SK-N-SH treated with all-trans-retinoic acid at 6 μM for 48 hours (cell line): ENCODE results near the gene FEV.
A peak's percentile ranks its signal among the peaks of the same experiment; 100 is the strongest.

ENCODE experiments used
- ATAC-seq: fragments of 200-7000 bp; cut with Tn5 transposase; 3 replicates; pipeline ENCODE4 v1.9.1; 2020; ENCODE audit warnings: mild to moderate bottlenecking, moderate library complexity
- ARNTL ChIP-seq: fragments of 450-650 bp; formaldehyde crosslinking; IDR thresholded peaks from 2 replicates; pipeline ENCODE4 v1.5.0; 2020; ENCODE audit warnings: low read depth, mild to moderate bottlenecking, moderate library complexity, borderline replicate concordance
- BACH2 ChIP-seq: fragments of 250-450 bp; sonication (Bioruptor Pico); IDR thresholded peaks from 2 replicates; pipeline ENCODE4 v1.9.0; 2021; ENCODE audit warnings: mild to moderate bottlenecking, borderline replicate concordance
- CSDC2 ChIP-seq: fragments of 250-450 bp; sonication (Bioruptor Pico); IDR thresholded peaks from 2 replicates; pipeline ENCODE4 v1.5.0; 2020; ENCODE audit warnings: mild to moderate bottlenecking, moderate library complexity
- CSRNP3 ChIP-seq: fragments of 250-450 bp; sonication (Bioruptor Pico); IDR thresholded peaks from 2 replicates; pipeline ENCODE4 v1.5.1; 2021; ENCODE audit warnings: mild to moderate bottlenecking, moderate library complexity
- ESRRG ChIP-seq: fragments of 250-450 bp; sonication (Bioruptor Pico); IDR thresholded peaks from 2 replicates; pipeline ENCODE4 v1.6.1; 2021; ENCODE audit warnings: mild to moderate bottlenecking
- GLIS3 ChIP-seq: fragments of 250-450 bp; sonication (Bioruptor Pico); IDR thresholded peaks from 2 replicates; pipeline ENCODE4 v1.5.0; 2020; ENCODE audit warnings: mild to moderate bottlenecking, moderate library complexity
- ISL1 ChIP-seq: fragments of 250-450 bp; sonication (Bioruptor Pico); IDR thresholded peaks from 2 replicates; pipeline ENCODE4 v2.1.2; 2022; ENCODE audit warnings: mild to moderate bottlenecking, moderate library complexity
- PATZ1 ChIP-seq: fragments of 250-450 bp; sonication (Bioruptor Pico); IDR thresholded peaks from 2 replicates; pipeline ENCODE4 v1.8.0; 2020; ENCODE audit warnings: mild to moderate bottlenecking, moderate library complexity, borderline replicate concordance
- PPARA ChIP-seq: fragments of 250-450 bp; sonication (Bioruptor Pico); IDR thresholded peaks from 2 replicates; pipeline ENCODE4 v1.5.0; 2020; ENCODE audit warnings: mild to moderate bottlenecking, borderline replicate concordance
- RARB ChIP-seq: fragments of 250-450 bp; sonication (Bioruptor Pico); IDR thresholded peaks from 2 replicates; pipeline ENCODE4 v1.8.0; 2021; ENCODE audit warnings: mild to moderate bottlenecking, moderate library complexity
- SNAI2 ChIP-seq: fragments of 250-450 bp; sonication (Bioruptor Pico); IDR thresholded peaks from 2 replicates; pipeline ENCODE4 v1.5.0; 2020; ENCODE audit warnings: mild to moderate bottlenecking, moderate library complexity
- TCF4 ChIP-seq: fragments of 250-450 bp; sonication (Bioruptor Pico); IDR thresholded peaks from 2 replicates; pipeline ENCODE4 v1.8.0; 2021; ENCODE audit warnings: mild to moderate bottlenecking, moderate library complexity, borderline replicate concordance
- TOX ChIP-seq: fragments of 250-450 bp; sonication (Bioruptor Pico); IDR thresholded peaks from 2 replicates; pipeline ENCODE4 v1.8.0; 2021; ENCODE audit warnings: mild to moderate bottlenecking, moderate library complexity, borderline replicate concordance
- TSHZ2 ChIP-seq: fragments of 250-450 bp; sonication (Bioruptor Pico); IDR thresholded peaks from 2 replicates; pipeline ENCODE4 v1.5.0; 2020; ENCODE audit warnings: mild to moderate bottlenecking, moderate library complexity
- ZC3H10 ChIP-seq: fragments of 250-450 bp; sonication (Bioruptor Pico); IDR thresholded peaks from 2 replicates; pipeline ENCODE4 v1.5.1; 2021; ENCODE audit warnings: mild to moderate bottlenecking, moderate library complexity
- ZFP3 ChIP-seq: fragments of 250-450 bp; sonication (Bioruptor Pico); IDR thresholded peaks from 2 replicates; pipeline ENCODE4 v1.5.0; 2020; ENCODE audit warnings: mild to moderate bottlenecking, moderate library complexity
- ZFP30 ChIP-seq: fragments of 450-650 bp; formaldehyde crosslinking; IDR thresholded peaks from 2 replicates; pipeline ENCODE4 v1.5.0; 2022; ENCODE audit warnings: mild to moderate bottlenecking, moderate library complexity
- ZNF565 ChIP-seq: fragments of 450-650 bp; formaldehyde crosslinking; conservative IDR thresholded peaks from 2 replicates; pipeline ENCODE4 v1.5.0; 2020; ENCODE audit warnings: low read depth, mild to moderate bottlenecking, moderate library complexity
- ZNF70 ChIP-seq: fragments of 450-650 bp; formaldehyde crosslinking; IDR thresholded peaks from 2 replicates; pipeline ENCODE4 v1.5.0; 2020; ENCODE audit warnings: mild to moderate bottlenecking, moderate library complexity
- ZNF8 ChIP-seq: fragments of 450-650 bp; formaldehyde crosslinking; IDR thresholded peaks from 2 replicates; pipeline ENCODE4 v1.5.0; 2020; ENCODE audit warnings: mild to moderate bottlenecking, moderate library complexity
- TF ChIP-seq, protein P1 (sequence below): fragments of 250-450 bp; sonication (Bioruptor Pico); IDR thresholded peaks from 2 replicates; pipeline ENCODE4 v1.5.1; 2020; ENCODE audit warnings: low read depth, mild to moderate bottlenecking, moderate library complexity

Gene FEV

DNA sequence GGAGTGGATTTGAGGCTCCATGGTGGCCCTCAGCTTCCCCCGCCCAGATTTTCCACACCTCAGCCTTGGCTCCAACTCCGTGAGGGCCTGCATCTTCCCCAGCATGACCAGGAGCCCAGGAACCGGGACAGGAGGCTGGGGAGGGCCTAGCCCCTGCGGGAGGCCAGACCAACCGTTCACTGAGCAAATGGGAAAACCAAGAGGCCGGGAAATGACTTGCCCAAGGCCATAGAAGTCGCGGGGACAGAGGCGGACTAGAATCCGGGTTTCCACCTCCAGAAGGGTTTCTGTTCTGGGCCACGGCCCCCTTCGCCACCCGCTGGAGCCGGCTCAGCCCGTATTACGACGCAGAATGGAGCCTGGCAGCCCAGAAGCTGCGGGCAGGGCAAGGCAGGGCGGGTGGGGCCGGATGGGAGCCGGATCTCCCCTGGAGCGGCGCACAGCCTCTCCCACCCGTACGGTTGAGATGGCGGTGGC, 16.2 kb upstream of the FEV start:
- no peak for TF ChIP-seq BACH2 (CRISPR knock-in tag)
- TF ChIP-seq ZNF8 (CRISPR knock-in tag), result no peak
- ATAC-seq, result no peak

- TF ChIP-seq TOX (CRISPR knock-in tag), result no peak
- TF ChIP-seq ZNF565, result no peak
- no peak for TF ChIP-seq ZC3H10 (CRISPR knock-in tag)
- no peak for TF ChIP-seq ZNF70 (CRISPR knock-in tag)
- no peak for TF ChIP-seq TSHZ2 (CRISPR knock-in tag)
- no peak for TF ChIP-seq TCF4 (CRISPR knock-in tag)
- TF ChIP-seq CSDC2 (CRISPR knock-in tag), result no peak
- no peak for TF ChIP-seq CSRNP3 (CRISPR knock-in tag)
- no peak for TF ChIP-seq BACH2 (CRISPR knock-in tag)
- no peak for TF ChIP-seq ISL1 (CRISPR knock-in tag)
- TF ChIP-seq, protein P1, sequence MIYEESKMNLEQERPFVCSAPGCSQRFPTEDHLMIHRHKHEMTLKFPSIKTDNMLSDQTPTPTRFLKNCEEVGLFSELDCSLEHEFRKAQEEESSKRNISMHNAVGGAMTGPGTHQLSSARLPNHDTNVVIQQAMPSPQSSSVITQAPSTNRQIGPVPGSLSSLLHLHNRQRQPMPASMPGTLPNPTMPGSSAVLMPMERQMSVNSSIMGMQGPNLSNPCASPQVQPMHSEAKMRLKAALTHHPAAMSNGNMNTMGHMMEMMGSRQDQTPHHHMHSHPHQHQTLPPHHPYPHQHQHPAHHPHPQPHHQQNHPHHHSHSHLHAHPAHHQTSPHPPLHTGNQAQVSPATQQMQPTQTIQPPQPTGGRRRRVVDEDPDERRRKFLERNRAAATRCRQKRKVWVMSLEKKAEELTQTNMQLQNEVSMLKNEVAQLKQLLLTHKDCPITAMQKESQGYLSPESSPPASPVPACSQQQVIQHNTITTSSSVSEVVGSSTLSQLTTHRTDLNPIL (CRISPR knock-in tag), result no peak
- no peak for TF ChIP-seq PPARA (CRISPR knock-in tag)
- TF ChIP-seq RARB, result no peak
- TF ChIP-seq ZFP30 (CRISPR knock-in tag), result no peak
- no peak for TF ChIP-seq ZFP3 (CRISPR knock-in tag)
- TF ChIP-seq GLIS3, result no peak
- no peak for TF ChIP-seq ARNTL (CRISPR knock-in tag)
- ATAC-seq, result no peak
Measured at GRCh38 chr2:219000569-219000960, 15.6 kb upstream of the FEV start.

DNA sequence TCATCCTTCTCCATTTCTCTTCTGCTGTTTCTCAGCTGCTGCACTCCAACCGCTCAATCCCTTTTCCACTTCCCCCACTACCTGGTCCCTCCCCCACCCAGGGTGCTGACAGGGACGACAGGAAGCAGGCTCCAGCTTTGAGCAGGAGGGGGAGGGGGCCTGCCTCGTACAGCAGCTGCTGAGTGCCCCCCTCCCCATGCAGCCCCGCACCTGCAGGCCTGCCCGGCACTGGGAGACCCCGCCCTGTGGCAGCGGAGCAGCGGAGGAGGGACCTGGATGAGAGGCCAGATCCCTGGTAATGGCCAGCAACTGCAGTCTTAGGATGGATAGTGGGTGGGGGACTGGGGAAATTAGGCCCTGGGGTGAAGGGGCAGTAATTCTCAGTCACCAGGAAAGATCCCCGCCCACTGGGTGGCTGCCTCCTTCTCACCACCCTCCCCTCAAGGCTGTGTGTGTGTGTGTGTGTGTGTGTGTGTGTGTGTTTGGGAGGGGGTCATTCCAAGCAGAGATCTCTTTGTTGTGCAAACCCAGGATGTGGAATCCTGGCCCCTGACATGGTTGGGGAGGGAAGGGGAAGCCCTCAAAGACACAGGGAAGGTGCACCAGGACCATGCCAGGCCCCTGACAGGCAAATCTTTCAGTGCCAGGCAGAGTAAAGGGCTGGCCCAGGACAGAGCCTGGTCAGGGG, 15.0 kb upstream of the FEV start:
- no peak for ATAC-seq
- TF ChIP-seq TCF4 (CRISPR knock-in tag) (peak; percentile 50; the same call in 1 of the 2 replicates), ARNTL (CRISPR knock-in tag) (no peak)

- TF ChIP-seq ZNF70 (CRISPR knock-in tag) (peak; percentile 80), PPARA (CRISPR knock-in tag) (no peak)
- TF ChIP-seq, all 23 proteins: peak for 1
- ATAC-seq, result no peak
Measured at GRCh38 chr2:218999021-218999880, 14.3 kb upstream of the FEV start.

GRCh38 chr2:218998414-218999002, 13.5 kb upstream of the FEV start:
- no peak for ATAC-seq
- no peak for TF ChIP-seq ZNF565
- TF ChIP-seq ARNTL (CRISPR knock-in tag), result no peak
- TF ChIP-seq ZC3H10 (CRISPR knock-in tag), result no peak
- no peak for TF ChIP-seq GLIS3
- TF ChIP-seq RARB, result no peak
- no peak for TF ChIP-seq CSRNP3 (CRISPR knock-in tag)
- TF ChIP-seq CSDC2 (CRISPR knock-in tag), result no peak
- TF ChIP-seq SNAI2 (CRISPR knock-in tag), result no peak
- TF ChIP-seq BACH2 (CRISPR knock-in tag), result no peak
- TF ChIP-seq TCF4 (CRISPR knock-in tag), result no peak
- no peak for TF ChIP-seq ZFP30 (CRISPR knock-in tag)
- no peak for TF ChIP-seq PATZ1 (CRISPR knock-in tag)
- no peak for TF ChIP-seq ESRRG (CRISPR knock-in tag)
- no peak for TF ChIP-seq ISL1 (CRISPR knock-in tag)
- TF ChIP-seq PPARA (CRISPR knock-in tag), result no peak
